DOHH2 (cell line): ENCODE data around the gene ETV7.

Experiments
- H3F3A ChIP-seq: fragments of 200-600 bp; sonication (generic), shearing (Covaris generic); 2 replicates; pipeline ENCODE4 v1.6.0; 2016; ENCODE audit warnings: antibody characterized with exemption, mild to moderate bottlenecking; ENCODE audit not compliant: control insufficient read depth, insufficient read depth
- H3K27ac ChIP-seq: fragments of 200-600 bp; sonication (generic); 2 replicates; pipeline ENCODE4 v1.5.1; 2014; ENCODE audit warnings: low read depth, mild to moderate bottlenecking, low read length, moderate library complexity
- H3K27me3 ChIP-seq: fragments of 200-600 bp; sonication (generic); 2 replicates; pipeline ENCODE4 v1.6.1; 2014; ENCODE audit warnings: mild to moderate bottlenecking, low read length, mixed read lengths; ENCODE audit not compliant: control insufficient read depth
- H3K36me3 ChIP-seq: fragments of 200-600 bp; sonication (generic); 2 replicates; pipeline ENCODE4 v1.6.1; 2014; ENCODE audit warnings: mild to moderate bottlenecking, low read length, moderate library complexity, mixed read lengths; ENCODE audit not compliant: control insufficient read depth
- H3K4me1 ChIP-seq: fragments of 200-600 bp; sonication (generic); 2 replicates; pipeline ENCODE4 v1.6.1; 2014; ENCODE audit warnings: mild to moderate bottlenecking, low read length, mixed read lengths; ENCODE audit not compliant: control insufficient read depth
- H3K4me2 ChIP-seq: fragments of 200-600 bp; sonication (generic); 2 replicates; pipeline ENCODE4 v1.6.0; 2014; ENCODE audit warnings: mild to moderate bottlenecking, low read length, moderate library complexity
- H3K4me3 ChIP-seq: fragments of 200-600 bp; sonication (generic); 2 replicates; pipeline ENCODE4 v1.5.1; 2014; ENCODE audit warnings: mild to moderate bottlenecking, low read length, mixed read lengths
- H3K79me2 ChIP-seq: fragments of 200-600 bp; sonication (generic); 2 replicates; pipeline ENCODE4 v1.6.1; 2014; ENCODE audit warnings: mild to moderate bottlenecking, low read length, mixed read lengths; ENCODE audit not compliant: control insufficient read depth
- H3K9me2 ChIP-seq: fragments of 200-600 bp; sonication (generic); replicated peaks from 2 replicates; pipeline ENCODE4 v1.6.1; 2014; ENCODE audit warnings: mild to moderate bottlenecking, low read length, mixed read lengths; ENCODE audit not compliant: control insufficient read depth
- H3K9me3 ChIP-seq: fragments of 200-600 bp; sonication (generic); 2 replicates; pipeline ENCODE4 v1.6.1; 2014; ENCODE audit warnings: antibody characterized with exemption, low read length, mixed read lengths; ENCODE audit not compliant: control insufficient read depth, insufficient read depth
- H4K20me1 ChIP-seq: fragments of 200-600 bp; sonication (generic); 2 replicates; pipeline ENCODE4 v1.6.0; 2014; ENCODE audit warnings: low read depth, mild to moderate bottlenecking, antibody characterized with exemption, low read length, moderate library complexity; ENCODE audit not compliant: control insufficient read depth, insufficient read depth
- CTCF ChIP-seq: fragments of 200-600 bp; sonication (generic); IDR thresholded peaks from one replicate; pipeline ENCODE4 v1.5.1; 2014; ENCODE audit warnings: antibody characterized with exemption, mild to moderate bottlenecking, low read depth, low read length; ENCODE audit not compliant: poor library complexity, severe bottlenecking
- EZH2phosphoT487 ChIP-seq: fragments of 200-600 bp; sonication (generic); IDR thresholded peaks from 2 replicates; pipeline ENCODE4 v1.6.1; 2017; ENCODE audit warnings: borderline replicate concordance, mild to moderate bottlenecking, antibody characterized with exemption, low read length, moderate library complexity, mixed read lengths

ETV7 gene

GRCh38 chr6:36334832-36335459 lies 52.5 kb downstream of the ETV7 start:
- Histone ChIP-seq H3K9me2 (no peaks in the 10 kb centered on the region), H4K20me1 (no peaks in the 10 kb centered on the region), H3K4me3 (no peak overlapping the region), H3K27me3 (peaks cover 60% of the 10 kb centered on the region), H3K4me2 (no peak overlapping the region), H3K79me2 (no peaks in the 10 kb centered on the region), H3K9me3 (no peaks in the 10 kb centered on the region), H3K36me3 (no peaks in the 10 kb centered on the region), H3K4me1 (peaks cover 7% of the 10 kb centered on the region), H3F3A (no peaks in the 10 kb centered on the region), H3K27ac (no peak overlapping the region)
- TF ChIP-seq EZH2phosphoT487: no peak; the same call in 1 of the 2 replicates
- no peak for TF ChIP-seq CTCF

GRCh38 chr6:36333931-36334725 lies 53.3 kb downstream of the ETV7 start:
- H3K9me2 ChIP-seq: no peaks in the 10 kb centered on the region
- peaks cover 7% of the 10 kb centered on the region for H3K4me1 ChIP-seq
- H3K27me3 ChIP-seq: peaks cover 56% of the 10 kb centered on the region
- no peaks in the 10 kb centered on the region for H3K9me3 ChIP-seq
- no peaks in the 10 kb centered on the region for H3K36me3 ChIP-seq
- no peaks in the 10 kb centered on the region for H3F3A ChIP-seq
- no peak overlapping the region for H3K27ac ChIP-seq
- TF ChIP-seq EZH2phosphoT487: no peak
- no peak for TF ChIP-seq CTCF
- H4K20me1 ChIP-seq: no peaks in the 10 kb centered on the region
- no peaks in the 10 kb centered on the region for H3K79me2 ChIP-seq
- H3K4me2 ChIP-seq: no peak overlapping the region
- no peak overlapping the region for H3K4me3 ChIP-seq

GRCh38 chr6:36333171-36333895 lies 54.1 kb downstream of the ETV7 start:
- Histone ChIP-seq H3K79me2 (no peaks in the 10 kb centered on the region), H3K36me3 (no peaks in the 10 kb centered on the region), H3K4me3 (no peak overlapping the region), H3K9me3 (no peaks in the 10 kb centered on the region), H4K20me1 (no peaks in the 10 kb centered on the region), H3K4me2 (no peak overlapping the region), H3K9me2 (no peaks in the 10 kb centered on the region), H3K27ac (no peak overlapping the region), H3F3A (no peaks in the 10 kb centered on the region), H3K27me3 (peaks cover 59% of the 10 kb centered on the region), H3K4me1 (peaks cover 7% of the 10 kb centered on the region)
- TF ChIP-seq CTCF: no peak
- TF ChIP-seq EZH2phosphoT487: no peak
